ENCODE measurements around the gene SLC29A3.

The SLC29A3 gene

GRCh38 chr10:71409516-71410104, 90.6 kb downstream of the SLC29A3 start:
- no peaks in the 10 kb centered on the region for H3K27me3 ChIP-seq (ENCODE audit: control insufficient read depth, insufficient read depth, low read length)
- H3K4me3 ChIP-seq (ENCODE audit: low read depth, low read length) = no peak overlapping the region
- TF ChIP-seq CTCF (IDR thresholded peaks at IDR 0.05) = no peak
- peaks cover 4% of the 10 kb centered on the region for H3K79me2 ChIP-seq
- no peaks in the 10 kb centered on the region for H3K9me3 ChIP-seq (ENCODE audit: control insufficient read depth, low read length)
- H3K4me2 ChIP-seq (ENCODE audit: low read length) = no peak overlapping the region
- no peaks in the 10 kb centered on the region for H3K36me3 ChIP-seq (ENCODE audit: control insufficient read depth, insufficient read depth, low read length)
- no peak overlapping the region for H3K9ac ChIP-seq
- H3K4me1 ChIP-seq = no peaks in the 10 kb centered on the region
- H3K27ac ChIP-seq = no peak overlapping the region
- no peak overlapping the region for H2AFZ ChIP-seq
